Astrocyte (in vitro differentiated cells and primary cell): ENCODE data around the gene DLST. TPM values are rescaled to one million over a fixed set of nuclear protein-coding genes. Genes with fewer than 3 reads are reported as not detected.
A peak's percentile ranks its signal among the peaks of the same experiment; 100 is the strongest.

Experiments
- DNase-seq: peaks from one replicate; pipeline ENCODE4 v3.0.0-alpha.2; 2010; ENCODE audit warnings: low read depth
- FAIRE-seq: peaks from 2 replicates; lab custom pipeline; 2011; peaks lifted over from hg19 to GRCh38; lab: Jason Lieb, UNC
- H2AFZ ChIP-seq: 2 replicates; pipeline ENCODE4 v1.6.0; 2012; ENCODE audit warnings: low read depth, low read length, inconsistent platforms
- H3K27ac ChIP-seq: 2 replicates; pipeline ENCODE4 v1.5.1; 2011; ENCODE audit warnings: low read depth, low read length, inconsistent platforms
- H3K27me3 ChIP-seq: 2 replicates; pipeline ENCODE4 v1.6.0; 2011; ENCODE audit warnings: low read length, inconsistent platforms; ENCODE audit not compliant: insufficient read depth
- H3K36me3 ChIP-seq: 2 replicates; pipeline ENCODE4 v1.5.1; 2011; ENCODE audit warnings: low read length, inconsistent platforms; ENCODE audit not compliant: insufficient read depth
- H3K4me1 ChIP-seq: 2 replicates; pipeline ENCODE4 v1.5.1; 2011; ENCODE audit warnings: low read length, inconsistent platforms; ENCODE audit not compliant: insufficient read depth
- H3K4me2 ChIP-seq: 2 replicates; pipeline ENCODE4 v1.6.0; 2012; ENCODE audit warnings: low read length, inconsistent platforms
- H3K4me3 ChIP-seq: 2 replicates; pipeline ENCODE4 v1.5.1; 2011; ENCODE audit warnings: low read depth, mild to moderate bottlenecking, low read length, inconsistent platforms; ENCODE audit not compliant: insufficient read depth
- H3K79me2 ChIP-seq: 2 replicates; pipeline ENCODE4 v1.6.0; 2012; ENCODE audit warnings: mild to moderate bottlenecking, low read length, inconsistent platforms; ENCODE audit not compliant: insufficient read depth
- H3K9ac ChIP-seq: 2 replicates; pipeline ENCODE4 v1.6.0; 2012; ENCODE audit warnings: mild to moderate bottlenecking, low read length, inconsistent platforms
- H3K9me3 ChIP-seq: 2 replicates; pipeline ENCODE4 v1.5.1; 2012; ENCODE audit warnings: low read depth, mild to moderate bottlenecking, low read length, inconsistent platforms; ENCODE audit not compliant: insufficient read depth
- H4K20me1 ChIP-seq: 2 replicates; pipeline ENCODE4 v1.6.0; 2012; ENCODE audit warnings: low read length, inconsistent platforms; ENCODE audit not compliant: insufficient read depth
- H3K27ac Mint-ChIP-seq: one replicate; pipeline ENCODE4 v1.8.0; 2021; ENCODE audit warnings: mild to moderate bottlenecking, mixed read lengths; ENCODE audit not compliant: unreplicated experiment
- H3K27me3 Mint-ChIP-seq: one replicate; pipeline ENCODE4 v1.8.0; 2021; ENCODE audit warnings: low read depth, mixed read lengths; ENCODE audit not compliant: unreplicated experiment
- H3K36me3 Mint-ChIP-seq: one replicate; pipeline ENCODE4 v1.8.0; 2021; ENCODE audit warnings: low read depth, mixed read lengths; ENCODE audit not compliant: unreplicated experiment
- H3K4me1 Mint-ChIP-seq: one replicate; pipeline ENCODE4 v1.8.0; 2021; ENCODE audit warnings: low read depth, mixed read lengths; ENCODE audit not compliant: unreplicated experiment
- H3K4me3 Mint-ChIP-seq: one replicate; pipeline ENCODE4 v1.8.0; 2021; ENCODE audit warnings: mild to moderate bottlenecking, moderate library complexity, mixed read lengths; ENCODE audit not compliant: unreplicated experiment
- H3K9me3 Mint-ChIP-seq: one replicate; pipeline ENCODE4 v1.8.0; 2021; ENCODE audit warnings: mild to moderate bottlenecking, mixed read lengths; ENCODE audit not compliant: unreplicated experiment
- CTCF ChIP-seq: IDR thresholded peaks from 2 replicates; pipeline ENCODE4 v1.5.1; 2011; ENCODE audit warnings: low read depth, mild to moderate bottlenecking, inconsistent platforms, low read length, moderate library complexity; ENCODE audit not compliant: insufficient read depth
- EZH2 ChIP-seq: IDR thresholded peaks from 2 replicates; pipeline ENCODE4 v1.6.1; 2012; ENCODE audit warnings: mild to moderate bottlenecking, low read length, inconsistent platforms; ENCODE audit not compliant: insufficient read depth
- total RNA-seq: library from RNA; stranded (reverse); gene quantifications from 2 replicates; pipeline ENCODE4 v1.2.1, GENCODE V29; 2021

DLST gene
- total RNA-seq, 1 donor from 2014 or later = 90.6 TPM

GRCh38 chr14:74856366-74856765 lies 25.4 kb upstream of the DLST start:
- TF ChIP-seq CTCF = no peak
- TF ChIP-seq EZH2 = no peak
- Mint-ChIP-seq H3K4me3 (no peak overlapping the region), H3K27me3 (peaks cover 5% of the 10 kb centered on the region), H3K4me1 (peaks cover 13% of the 10 kb centered on the region), H3K36me3 (peaks cover 2% of the 10 kb centered on the region), H3K27ac (no peak overlapping the region), H3K9me3 (no peaks in the 10 kb centered on the region)
- Histone ChIP-seq H3K4me2 (no peak overlapping the region), H3K36me3 (no peaks in the 10 kb centered on the region), H3K9me3 (no peaks in the 10 kb centered on the region), H4K20me1 (no peaks in the 10 kb centered on the region), H3K27me3 (no peaks in the 10 kb centered on the region), H3K27ac (no peak overlapping the region), H3K9ac (no peak overlapping the region), H3K4me3 (no peak overlapping the region), H3K4me1 (peaks cover 6% of the 10 kb centered on the region), H2AFZ (no peak overlapping the region), H3K79me2 (no peaks in the 10 kb centered on the region)
- FAIRE-seq (no peak), DNase-seq (no peak)

GRCh38 chr14:74858022-74858421 lies 23.7 kb upstream of the DLST start:
- Mint-ChIP-seq H3K4me1 (peaks cover 12% of the 10 kb centered on the region), H3K27ac (no peak overlapping the region), H3K9me3 (no peaks in the 10 kb centered on the region), H3K36me3 (peaks cover 2% of the 10 kb centered on the region), H3K27me3 (peaks cover 11% of the 10 kb centered on the region), H3K4me3 (no peak overlapping the region)
- FAIRE-seq = no peak
- Histone ChIP-seq H3K79me2 (no peaks in the 10 kb centered on the region), H3K36me3 (no peaks in the 10 kb centered on the region), H2AFZ (no peak overlapping the region), H4K20me1 (no peaks in the 10 kb centered on the region), H3K4me1 (peaks cover 3% of the 10 kb centered on the region), H3K4me3 (no peak overlapping the region), H3K27me3 (peaks cover 2% of the 10 kb centered on the region), H3K27ac (no peak overlapping the region), H3K9ac (no peak overlapping the region), H3K9me3 (no peaks in the 10 kb centered on the region), H3K4me2 (no peak overlapping the region)
- no peak for DNase-seq
- TF ChIP-seq EZH2 = no peak
- no peak for TF ChIP-seq CTCF

GRCh38 chr14:74859757-74860552 lies 21.8 kb upstream of the DLST start:
- Mint-ChIP-seq H3K27me3 (peaks cover 14% of the 10 kb centered on the region), H3K36me3 (peaks cover 2% of the 10 kb centered on the region), H3K4me3 (no peak overlapping the region), H3K27ac (peak overlapping the region; percentile 66), H3K9me3 (no peaks in the 10 kb centered on the region), H3K4me1 (peaks cover 8% of the 10 kb centered on the region)
- no peak for FAIRE-seq
- Histone ChIP-seq H3K4me2 (no peak overlapping the region), H3K9ac (no peak overlapping the region), H4K20me1 (no peaks in the 10 kb centered on the region), H3K9me3 (no peaks in the 10 kb centered on the region), H2AFZ (no peak overlapping the region), H3K4me3 (no peak overlapping the region), H3K27ac (no peak overlapping the region), H3K36me3 (no peaks in the 10 kb centered on the region), H3K27me3 (peaks cover 2% of the 10 kb centered on the region), H3K79me2 (no peaks in the 10 kb centered on the region), H3K4me1 (no peaks in the 10 kb centered on the region)
- no peak for DNase-seq
- no peak for TF ChIP-seq EZH2
- TF ChIP-seq CTCF = no peak
